Common myeloid progenitor, CD34-positive (primary cell): ENCODE results near the gene SLC38A4.
"Not testable (repeated sequence)": the region's sequence is repeated elsewhere in the genome, so short reads cannot be mapped to it uniquely, and the experiment has no call there.

Source experiments
- CTCF ChIA-PET: fragments of 350-600 bp; sonication (Branson Sonifier 250); formaldehyde crosslinking; loops from one replicate; lab custom pipeline; 2021; ENCODE audit warnings: antibody characterized with exemption; lab: Charles Lee
- POLR2A ChIA-PET: fragments of 350-600 bp; sonication (Branson Sonifier 250); formaldehyde crosslinking; loops from one replicate; lab custom pipeline; 2021; ENCODE audit warnings: antibody characterized with exemption; lab: Charles Lee
- DNase-seq, 3 donors: peaks; one replicate each; pipeline versions ENCODE4 v3.0.0 to v3.0.0-alpha.2; 2013
- H3K27ac ChIP-seq, 2 experiments: 1 replicate in 1 of 2; 2 replicates in 1 of 2; pipeline ENCODE4 v1.7.0; 2013; ENCODE audit warnings: inconsistent platforms in 2 of 2, low read length in 2 of 2, mild to moderate bottlenecking in 2 of 2, low read depth in 1 of 2, moderate library complexity in 1 of 2; ENCODE audit not compliant: severe bottlenecking in 2 of 2, insufficient read depth in 1 of 2, poor library complexity in 1 of 2
- H3K27me3 ChIP-seq, 5 experiments: replicated peaks in 2 of 5; 1 replicate in 3 of 5; 2 replicates in 2 of 5; pipeline versions ENCODE4 v1.6.1 to v1.7.0; 2013; ENCODE audit warnings: low read length in 4 of 5, mild to moderate bottlenecking in 2 of 5, moderate library complexity in 2 of 5, inconsistent platforms in 1 of 5; ENCODE audit not compliant: insufficient read depth in 5 of 5, control insufficient read depth in 4 of 5
- H3K36me3 ChIP-seq, 4 experiments: 1 replicate in 2 of 4; 2 replicates in 2 of 4; pipeline versions ENCODE4 v1.6.1 to v1.7.0; 2013; ENCODE audit warnings: low read length in 3 of 4, control low read depth in 1 of 4, mild to moderate bottlenecking in 1 of 4; ENCODE audit not compliant: control insufficient read depth in 4 of 4, insufficient read depth in 4 of 4
- H3K4me1 ChIP-seq, 4 experiments: 1 replicate in 3 of 4; 2 replicates in 1 of 4; pipeline versions ENCODE4 v1.6.1 to v1.7.1; 2013; ENCODE audit warnings: low read length in 3 of 4, mild to moderate bottlenecking in 3 of 4, control low read depth in 1 of 4, inconsistent platforms in 1 of 4, moderate library complexity in 1 of 4; ENCODE audit not compliant: control insufficient read depth in 4 of 4, insufficient read depth in 4 of 4; ENCODE audit errors: control extremely low read depth in 1 of 4
- H3K4me3 ChIP-seq, 7 experiments: 1 replicate in 4 of 7; 2 replicates in 3 of 7; pipeline versions ENCODE4 v1.5.1 to v1.7.0; 2013; ENCODE audit warnings: mild to moderate bottlenecking in 7 of 7, low read length in 6 of 7, moderate library complexity in 6 of 7, inconsistent platforms in 2 of 7, low read depth in 2 of 7, control low read depth in 1 of 7; ENCODE audit not compliant: insufficient read depth in 4 of 7, control insufficient read depth in 1 of 7; ENCODE audit errors: extremely low read depth in 1 of 7
- H3K9me3 ChIP-seq, 5 experiments: 1 replicate in 4 of 5; 2 replicates in 1 of 5; pipeline versions ENCODE4 v1.6.1 to v1.7.1; 2013; ENCODE audit warnings: low read length in 4 of 5, mild to moderate bottlenecking in 2 of 5, inconsistent platforms in 1 of 5, low read depth in 1 of 5, moderate library complexity in 1 of 5; ENCODE audit not compliant: control insufficient read depth in 4 of 5, insufficient read depth in 2 of 5; ENCODE audit errors: control extremely low read depth in 1 of 5
- WGBS: methylation state at CpG from one replicate; pipeline ENCODE4 v1.1.5; 2013; ENCODE audit not compliant: insufficient coverage; 5-methylcytosine and 5-hydroxymethylcytosine counted together

The SLC38A4 gene

DNA sequence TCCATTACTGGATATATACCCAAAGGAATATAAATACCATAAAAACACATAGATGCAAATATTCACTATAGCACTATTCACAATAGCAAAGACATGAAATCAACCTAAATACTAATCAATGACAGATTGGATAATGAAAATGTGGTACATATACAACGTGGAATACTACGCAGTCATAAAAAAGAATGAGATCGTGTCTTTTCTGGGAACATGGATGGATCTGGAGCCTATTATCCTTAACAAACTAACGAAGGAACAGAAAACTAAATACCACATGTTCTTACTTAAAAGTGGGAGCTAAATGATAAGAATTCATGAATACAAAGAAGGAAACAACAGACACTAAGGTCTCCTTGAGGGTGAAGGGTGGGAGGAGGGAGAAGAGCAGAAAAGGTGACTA lies 76.5 kb downstream of the SLC38A4 start:
- Histone ChIP-seq H3K27me3 (no peaks in the 10 kb centered on the region), H3K36me3 (no peaks in the 10 kb centered on the region), H3K4me1 (peaks cover 0 to 4% (median 0%) of the 10 kb centered on the region in 4 experiments), H3K4me3 (no peak overlapping the region), H3K9me3 (peaks cover 0 to 14% (median 5%) of the 10 kb centered on the region in 5 experiments), H3K27ac (no peak overlapping the region)
- no CpG with 5 or more reads among the region's 4 CpGs for WGBS
- CTCF ChIA-PET: no interaction called here
- no peak for DNase-seq
- POLR2A ChIA-PET: no interaction called here

DNA sequence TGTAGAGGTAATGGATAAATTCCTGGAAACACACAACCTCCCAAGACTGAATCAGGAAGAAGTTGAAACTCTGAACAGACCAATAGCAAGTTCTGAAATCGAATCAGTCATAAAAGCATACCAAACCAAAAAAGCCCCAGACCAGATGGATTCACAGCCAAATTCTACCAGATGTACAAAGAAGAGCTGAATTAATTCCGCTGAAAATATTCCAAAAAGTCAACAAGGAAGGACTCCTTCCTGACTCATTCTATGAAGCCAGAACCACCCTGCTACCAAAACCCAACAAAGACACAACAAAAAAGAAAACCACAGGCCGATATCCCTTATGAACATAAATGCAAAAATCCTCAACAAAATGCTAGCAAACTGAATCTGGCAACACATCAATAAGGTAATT lies 81.5 kb downstream of the SLC38A4 start:
- ChIA-PET POLR2A (no interaction called here), CTCF (no interaction called here)
- H3K36me3 ChIP-seq: no peaks in the 10 kb centered on the region
- 86% methylated on average over 1 of the region's 3 CpGs for WGBS
- no peaks in the 10 kb centered on the region for H3K4me1 ChIP-seq
- H3K27ac ChIP-seq: no peak overlapping the region
- H3K9me3 ChIP-seq: peaks cover 0 to 12% (median 5%) of the 10 kb centered on the region in 5 experiments
- no peaks in the 10 kb centered on the region for H3K27me3 ChIP-seq
- DNase-seq: no peak
- H3K4me3 ChIP-seq: no peak overlapping the region

DNA sequence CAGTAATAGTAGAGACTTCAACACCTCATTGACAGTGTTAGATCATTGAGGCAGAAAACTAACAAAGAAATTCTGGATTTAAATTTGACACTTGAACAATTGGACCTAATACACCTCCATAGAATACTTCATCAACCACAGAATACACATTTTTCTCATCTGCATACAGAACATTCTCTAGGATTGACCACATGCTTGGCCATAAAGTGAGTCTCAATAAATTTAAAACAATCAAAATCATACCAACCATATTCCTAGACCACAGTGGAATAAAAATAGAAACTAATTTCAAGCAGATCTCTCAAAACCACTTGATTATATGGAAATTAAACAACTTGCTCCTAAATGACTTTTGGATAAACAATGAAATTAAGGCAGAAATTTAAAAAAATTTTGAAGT lies 82.3 kb downstream of the SLC38A4 start:
- Histone ChIP-seq H3K4me1 (no peaks in the 10 kb centered on the region), H3K27ac (no peak overlapping the region), H3K27me3 (no peaks in the 10 kb centered on the region), H3K36me3 (no peaks in the 10 kb centered on the region), H3K9me3 (peaks cover 0 to 5% (median 3%) of the 10 kb centered on the region in 5 experiments), H3K4me3 (no peak overlapping the region)
- CTCF ChIA-PET: no interaction called here
- no peak for DNase-seq
- POLR2A ChIA-PET: no interaction called here

GRCh38 chr12:46742271-46742670 lies 83.5 kb downstream of the SLC38A4 start:
- DNase-seq, H3K27me3 ChIP-seq, H3K27ac ChIP-seq, H3K9me3 ChIP-seq, H3K4me1 ChIP-seq, H3K4me3 ChIP-seq, H3K36me3 ChIP-seq, POLR2A ChIA-PET, CTCF ChIA-PET: not testable (repeated sequence)
- no CpG with 5 or more reads among the region's 1 CpG for WGBS

GRCh38 chr12:46725332-46725731 lies 100.5 kb downstream of the SLC38A4 start:
- no peak overlapping the region for H3K4me3 ChIP-seq
- ChIA-PET CTCF (no interaction called here), POLR2A (no interaction called here)
- H3K27me3 ChIP-seq: no peaks in the 10 kb centered on the region
- no peaks in the 10 kb centered on the region for H3K4me1 ChIP-seq
- H3K36me3 ChIP-seq: peaks cover 0 to 8% (median 0%) of the 10 kb centered on the region in 4 experiments
- H3K27ac ChIP-seq: no peak overlapping the region
- WGBS: no CpG with 5 or more reads among the region's 2 CpGs
- DNase-seq: no peak
- H3K9me3 ChIP-seq: peaks cover 0 to 7% (median 3%) of the 10 kb centered on the region in 5 experiments

GRCh38 chr12:46723629-46724419 lies 102.0 kb downstream of the SLC38A4 start:
- Histone ChIP-seq H3K27me3 (no peaks in the 10 kb centered on the region), H3K27ac (no peak overlapping the region)
- CTCF ChIA-PET: no interaction called here

GRCh38 chr12:46722394-46723185 lies 103.2 kb downstream of the SLC38A4 start:
- no peaks in the 10 kb centered on the region for H3K4me1 ChIP-seq
- 100% methylated on average over 3 of the region's 3 CpGs for WGBS
- no peak overlapping the region for H3K4me3 ChIP-seq
- no peaks in the 10 kb centered on the region for H3K27me3 ChIP-seq
- POLR2A ChIA-PET: no interaction called here
- no peak for DNase-seq
- H3K9me3 ChIP-seq: peaks cover 0 to 6% (median 0%) of the 10 kb centered on the region in 5 experiments
- CTCF ChIA-PET: no interaction called here
- no peaks in the 10 kb centered on the region for H3K36me3 ChIP-seq
- H3K27ac ChIP-seq: no peak overlapping the region

More at GRCh38 chr12:46723629-46724419, 102.0 kb downstream of the SLC38A4 start:
- no peaks in the 10 kb centered on the region for H3K4me1 ChIP-seq
- peaks cover 0 to 6% (median 0%) of the 10 kb centered on the region in 5 experiments for H3K9me3 ChIP-seq
- no peak overlapping the region for H3K4me3 ChIP-seq
- DNase-seq: no peak
- POLR2A ChIA-PET: no interaction called here
- WGBS: 93% methylated on average over 2 of the region's 3 CpGs
- H3K36me3 ChIP-seq: peaks cover 0 to 5% (median 0%) of the 10 kb centered on the region in 4 experiments
